Measurements from ENCODE around the gene ZCCHC2.

Gene ZCCHC2

GRCh38 chr18:62586151-62586774 is 63.4 kb downstream of the ZCCHC2 start:
- DNase-seq (ENCODE audit: low spot score): peak; percentile 82
- in situ Hi-C loops (cut with MboI; ENCODE audit: low pct_unique_long_range_greater_than_20kb, low sequenced_read_pairs, unreplicated experiment): no loop called here
- TF ChIP-seq CTCF (IDR thresholded peaks at IDR 0.05; ENCODE audit: extremely low read depth, insufficient read depth, missing control alignments): peak; percentile 95

GRCh38 chr18:62586781-62587487 is 64.1 kb downstream of the ZCCHC2 start:
- no peak for DNase-seq (ENCODE audit: low spot score)
- TF ChIP-seq CTCF (IDR thresholded peaks at IDR 0.05; ENCODE audit: extremely low read depth, insufficient read depth, missing control alignments): no peak
- in situ Hi-C loops (cut with MboI; ENCODE audit: low pct_unique_long_range_greater_than_20kb, low sequenced_read_pairs, unreplicated experiment): no loop called here

GRCh38 chr18:62587689-62588088 is 64.9 kb downstream of the ZCCHC2 start:
- no peak for TF ChIP-seq CTCF (IDR thresholded peaks at IDR 0.05; ENCODE audit: extremely low read depth, insufficient read depth, missing control alignments)
- no peak for DNase-seq (ENCODE audit: low spot score)
- in situ Hi-C loops (cut with MboI; ENCODE audit: low pct_unique_long_range_greater_than_20kb, low sequenced_read_pairs, unreplicated experiment): no loop called here

GRCh38 chr18:62588217-62588616 is 65.4 kb downstream of the ZCCHC2 start:
- DNase-seq (ENCODE audit: low spot score): no peak
- no peak for TF ChIP-seq CTCF (IDR thresholded peaks at IDR 0.05; ENCODE audit: extremely low read depth, insufficient read depth, missing control alignments)
- in situ Hi-C loops (cut with MboI; ENCODE audit: low pct_unique_long_range_greater_than_20kb, low sequenced_read_pairs, unreplicated experiment): no loop called here

GRCh38 chr18:62590799-62591590 is 68.2 kb downstream of the ZCCHC2 start:
- in situ Hi-C loops (cut with MboI; ENCODE audit: low pct_unique_long_range_greater_than_20kb, low sequenced_read_pairs, unreplicated experiment): no loop called here
- no peak for DNase-seq (ENCODE audit: low spot score)
- TF ChIP-seq CTCF (IDR thresholded peaks at IDR 0.05; ENCODE audit: extremely low read depth, insufficient read depth, missing control alignments): no peak

- TF ChIP-seq CTCF (IDR thresholded peaks at IDR 0.05; ENCODE audit: extremely low read depth, insufficient read depth, missing control alignments): no peak
- in situ Hi-C loops (cut with MboI; ENCODE audit: low pct_unique_long_range_greater_than_20kb, low sequenced_read_pairs, unreplicated experiment): no loop called here
- no peak for DNase-seq (ENCODE audit: low spot score)
These were observed 73.5 kb downstream of the ZCCHC2 start for GRCh38 chr18:62596145-62597005.
